Activated CD4-positive, alpha-beta T cell treated with anti-CD3 and anti-CD28 coated beads, Interleukin-2, amount 10 ng/mL, durations not matched to agents 7 days and 5 days (primary cell): ENCODE results near the gene HHAT. TPM values are rescaled to one million over a fixed set of nuclear protein-coding genes. Genes with fewer than 3 reads are reported as not detected.

Experiments
- CTCF ChIA-PET: fragments of 350-600 bp; sonication (Branson Sonifier 250); formaldehyde crosslinking; loops from one replicate; lab custom pipeline; 2021; ENCODE audit warnings: antibody characterized with exemption; lab: Charles Lee
- POLR2A ChIA-PET: fragments of 350-600 bp; sonication (Branson Sonifier 250); formaldehyde crosslinking; loops from one replicate; lab custom pipeline; 2021; ENCODE audit warnings: antibody characterized with exemption; lab: Charles Lee
- DNase-seq: peaks from one replicate; pipeline ENCODE4 v3.0.0-alpha.2; 2020
- H3K27ac Mint-ChIP-seq: one replicate; pipeline ENCODE4 v1.8.0; 2021; ENCODE audit warnings: mild to moderate bottlenecking, moderate library complexity, mixed read lengths
- H3K27me3 Mint-ChIP-seq: one replicate; pipeline ENCODE4 v1.8.0; 2021; ENCODE audit warnings: mixed read lengths
- H3K36me3 Mint-ChIP-seq: one replicate; pipeline ENCODE4 v1.8.0; 2021; ENCODE audit warnings: low read depth, mixed read lengths
- H3K4me1 Mint-ChIP-seq: one replicate; pipeline ENCODE4 v1.8.0; 2021; ENCODE audit warnings: mixed read lengths
- H3K4me3 Mint-ChIP-seq: one replicate; pipeline ENCODE4 v1.8.0; 2021; ENCODE audit warnings: mild to moderate bottlenecking, moderate library complexity, mixed read lengths
- H3K9me3 Mint-ChIP-seq: one replicate; pipeline ENCODE4 v1.8.0; 2021; ENCODE audit warnings: mixed read lengths
- total RNA-seq, 2 experiments: library from RNA; stranded (reverse); gene quantifications; one replicate each; pipeline ENCODE4 v1.2.3, GENCODE V29; 2021

HHAT gene
- total RNA-seq, 2 experiments from 2014 or later: 1.3 to 1.5 TPM

- H3K27me3 Mint-ChIP-seq: no peaks in the 10 kb centered on the region
- H3K4me1 Mint-ChIP-seq: peaks cover 2% of the 10 kb centered on the region
- no peak for DNase-seq
- H3K4me3 Mint-ChIP-seq: no peak overlapping the region
- ChIA-PET CTCF (no interaction called here), POLR2A (no interaction called here)
- no peaks in the 10 kb centered on the region for H3K36me3 Mint-ChIP-seq
- H3K9me3 Mint-ChIP-seq: no peaks in the 10 kb centered on the region
- H3K27ac Mint-ChIP-seq: no peak overlapping the region
Measured at GRCh38 chr1:210711825-210712612, 383.3 kb downstream of the HHAT start.

GRCh38 chr1:210715072-210715471 is 386.4 kb downstream of the HHAT start:
- no peak for DNase-seq
- H3K9me3 Mint-ChIP-seq: no peaks in the 10 kb centered on the region
- no peaks in the 10 kb centered on the region for H3K4me1 Mint-ChIP-seq
- no peaks in the 10 kb centered on the region for H3K27me3 Mint-ChIP-seq
- no peak overlapping the region for H3K4me3 Mint-ChIP-seq
- ChIA-PET POLR2A (no interaction called here), CTCF (interaction anchor here (0.9 kb wide), 1 partner anchor 13 kb away, joined by 4 read pairs; no protein-coding TSS in a partner anchor)
- H3K36me3 Mint-ChIP-seq: no peaks in the 10 kb centered on the region
- no peak overlapping the region for H3K27ac Mint-ChIP-seq

GRCh38 chr1:210722410-210723081 is 393.8 kb downstream of the HHAT start:
- no peaks in the 10 kb centered on the region for H3K36me3 Mint-ChIP-seq
- H3K4me1 Mint-ChIP-seq: no peaks in the 10 kb centered on the region
- no peaks in the 10 kb centered on the region for H3K9me3 Mint-ChIP-seq
- ChIA-PET POLR2A (no interaction called here), CTCF (no interaction called here)
- no peak overlapping the region for H3K4me3 Mint-ChIP-seq
- peaks cover 2% of the 10 kb centered on the region for H3K27me3 Mint-ChIP-seq
- DNase-seq: no peak
- H3K27ac Mint-ChIP-seq: no peak overlapping the region

- no peak for DNase-seq
- no peaks in the 10 kb centered on the region for H3K36me3 Mint-ChIP-seq
- H3K4me1 Mint-ChIP-seq: no peaks in the 10 kb centered on the region
- no peak overlapping the region for H3K27ac Mint-ChIP-seq
- ChIA-PET CTCF (no interaction called here), POLR2A (no interaction called here)
- no peaks in the 10 kb centered on the region for H3K9me3 Mint-ChIP-seq
- no peak overlapping the region for H3K4me3 Mint-ChIP-seq
- peaks cover 5% of the 10 kb centered on the region for H3K27me3 Mint-ChIP-seq
Measured at GRCh38 chr1:210723646-210724045, 394.9 kb downstream of the HHAT start.

GRCh38 chr1:210724768-210725167 is 396.1 kb downstream of the HHAT start:
- Mint-ChIP-seq H3K9me3 (no peaks in the 10 kb centered on the region), H3K27ac (no peak overlapping the region), H3K4me3 (no peak overlapping the region), H3K4me1 (no peaks in the 10 kb centered on the region), H3K27me3 (peaks cover 5% of the 10 kb centered on the region), H3K36me3 (no peaks in the 10 kb centered on the region)
- DNase-seq: no peak
- CTCF ChIA-PET: interaction anchor here (0.8 kb wide), 1 partner anchor 15 kb away, joined by 3 read pairs; no protein-coding TSS in a partner anchor
- POLR2A ChIA-PET: no interaction called here

Other genes with a start within 250 kb of the HHAT start
- not detected for gene SERTAD4, start 96.1 kb upstream of the HHAT start, total RNA-seq